ENCODE results near the gene HHATL.

Gene HHATL

GRCh38 chr3:42684632-42685362 is 17.8 kb downstream of the HHATL start:
- peaks cover 3% of the 10 kb centered on the region for H3K4me1 ChIP-seq (ENCODE audit: control insufficient read depth, low read depth, low read length)
- no peak overlapping the region for H3K9ac ChIP-seq (ENCODE audit: low read length)
- no peak overlapping the region for H3K4me3 ChIP-seq (ENCODE audit: low read length)
- H3K9me3 ChIP-seq (ENCODE audit: control insufficient read depth, low read depth, low read length): no peaks in the 10 kb centered on the region
- no peaks in the 10 kb centered on the region for H3K36me3 ChIP-seq (ENCODE audit: control insufficient read depth, low read depth, low read length)
- no peaks in the 10 kb centered on the region for H3K27me3 ChIP-seq (ENCODE audit: control insufficient read depth, insufficient read depth, low read length)
- H3K27ac ChIP-seq (ENCODE audit: low read length): no peak overlapping the region

GRCh38 chr3:42683875-42684598 is 18.6 kb downstream of the HHATL start:
- Histone ChIP-seq H3K36me3 (ENCODE audit: control insufficient read depth, low read depth, low read length) (no peaks in the 10 kb centered on the region), H3K9me3 (ENCODE audit: control insufficient read depth, low read depth, low read length) (no peaks in the 10 kb centered on the region), H3K9ac (ENCODE audit: low read length) (no peak overlapping the region), H3K4me3 (ENCODE audit: low read length) (no peak overlapping the region), H3K4me1 (ENCODE audit: control insufficient read depth, low read depth, low read length) (no peaks in the 10 kb centered on the region), H3K27me3 (ENCODE audit: control insufficient read depth, insufficient read depth, low read length) (no peaks in the 10 kb centered on the region), H3K27ac (ENCODE audit: low read length) (no peak overlapping the region)

DNA sequence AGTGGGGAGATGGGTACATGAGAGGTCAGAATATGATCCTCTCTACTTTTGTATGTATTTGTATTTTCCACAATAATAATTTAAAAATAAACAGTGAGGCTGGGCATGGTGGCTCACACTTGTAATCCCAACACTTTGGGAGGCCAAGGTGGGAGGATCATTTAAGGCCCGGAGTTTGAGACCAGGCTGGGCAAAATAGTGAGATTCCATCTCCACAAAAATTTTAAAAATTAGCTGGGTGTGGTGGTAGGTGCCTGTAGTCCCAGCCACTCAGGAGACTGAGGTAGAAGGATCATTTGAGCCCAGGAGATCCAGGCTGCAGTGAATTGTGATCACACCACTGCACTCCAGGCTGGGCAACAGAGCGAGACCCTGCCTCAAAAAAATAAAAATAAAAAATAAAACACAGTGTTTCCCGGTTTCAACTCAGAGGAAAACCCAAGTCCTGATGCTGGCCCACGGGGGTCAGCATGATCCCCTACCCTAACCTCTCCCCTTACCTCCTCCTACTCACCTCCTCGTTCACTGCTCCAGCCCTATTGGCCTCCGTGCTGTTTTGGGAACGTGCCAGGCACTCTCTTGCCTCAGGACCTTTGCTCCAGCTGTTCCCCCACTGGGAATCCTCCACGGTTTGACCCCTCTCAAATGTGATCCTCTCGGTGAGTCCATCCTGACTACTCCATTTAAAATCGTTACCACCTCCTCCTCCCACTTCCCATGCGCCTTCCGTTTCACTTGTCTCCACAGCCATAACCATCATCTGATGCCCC is 20.1 kb downstream of the HHATL start:
- no peak overlapping the region for H3K27ac ChIP-seq (ENCODE audit: low read length)

DNA sequence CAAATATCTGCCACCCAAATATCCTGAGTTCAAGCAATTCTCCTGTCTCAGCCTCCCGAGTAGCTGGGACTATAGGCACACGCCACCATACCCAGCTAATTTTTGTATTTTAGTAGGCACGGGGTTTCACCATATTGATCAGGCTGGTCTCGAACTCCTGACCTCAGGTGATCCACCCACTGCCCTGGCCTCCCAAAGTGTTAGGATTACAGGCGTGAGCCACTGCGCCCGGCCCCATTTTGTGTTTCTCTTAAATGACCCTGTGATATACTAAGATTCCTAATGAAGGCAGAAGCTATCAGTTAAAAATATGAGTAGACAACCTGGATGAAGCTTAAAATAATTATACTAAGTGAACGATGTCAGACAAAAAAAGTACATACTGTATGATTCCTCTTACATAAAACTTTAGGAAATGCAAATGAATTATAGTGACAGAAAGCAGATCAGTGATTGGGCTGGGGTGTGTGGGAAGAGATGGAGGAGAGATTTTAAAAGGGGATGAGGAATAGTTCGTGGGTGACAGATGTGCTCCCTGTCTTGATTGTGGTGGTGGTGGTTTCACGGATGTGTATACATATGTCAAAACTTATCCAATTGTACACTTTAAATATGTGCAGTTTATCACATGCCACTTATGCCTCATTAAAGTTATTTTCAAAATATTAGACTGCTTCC is 21.1 kb downstream of the HHATL start:
- Histone ChIP-seq H3K9ac (ENCODE audit: low read length) (no peak overlapping the region), H3K27me3 (ENCODE audit: control insufficient read depth, insufficient read depth, low read length) (no peaks in the 10 kb centered on the region), H3K4me1 (ENCODE audit: control insufficient read depth, low read depth, low read length) (peaks cover 5% of the 10 kb centered on the region), H3K27ac (ENCODE audit: low read length) (no peak overlapping the region), H3K36me3 (ENCODE audit: control insufficient read depth, low read depth, low read length) (no peaks in the 10 kb centered on the region), H3K4me3 (ENCODE audit: low read length) (no peak overlapping the region), H3K9me3 (ENCODE audit: control insufficient read depth, low read depth, low read length) (no peaks in the 10 kb centered on the region)

More for the DNA sequence above, 20.1 kb downstream of the HHATL start:
- Histone ChIP-seq H3K27me3 (ENCODE audit: control insufficient read depth, insufficient read depth, low read length) (no peaks in the 10 kb centered on the region), H3K4me1 (ENCODE audit: control insufficient read depth, low read depth, low read length) (peaks cover 5% of the 10 kb centered on the region), H3K36me3 (ENCODE audit: control insufficient read depth, low read depth, low read length) (no peaks in the 10 kb centered on the region), H3K9ac (ENCODE audit: low read length) (no peak overlapping the region), H3K9me3 (ENCODE audit: control insufficient read depth, low read depth, low read length) (no peaks in the 10 kb centered on the region), H3K4me3 (ENCODE audit: low read length) (no peak overlapping the region)

DNA sequence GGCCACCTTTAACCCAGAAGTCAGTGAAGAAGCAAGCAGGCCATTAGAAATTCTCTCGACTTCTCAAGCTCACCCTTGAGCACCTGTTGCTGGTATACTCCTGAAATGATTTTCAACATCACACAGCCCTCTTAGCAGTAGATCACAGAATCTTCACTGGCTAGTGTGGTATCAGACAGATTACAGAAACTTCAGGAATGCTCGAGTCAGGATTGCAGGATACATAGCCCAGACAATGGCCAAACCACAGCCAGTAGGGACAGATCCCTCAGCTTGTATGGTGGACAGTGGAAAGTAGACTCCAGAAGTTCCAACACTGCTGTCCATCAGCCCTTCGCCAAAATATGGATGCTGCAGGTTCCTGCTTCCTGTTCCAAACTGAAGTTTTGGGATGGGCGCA is 21.8 kb downstream of the HHATL start:
- Histone ChIP-seq H3K27me3 (ENCODE audit: control insufficient read depth, insufficient read depth, low read length) (no peaks in the 10 kb centered on the region), H3K9me3 (ENCODE audit: control insufficient read depth, low read depth, low read length) (peaks cover 3% of the 10 kb centered on the region), H3K9ac (ENCODE audit: low read length) (no peak overlapping the region)

DNA sequence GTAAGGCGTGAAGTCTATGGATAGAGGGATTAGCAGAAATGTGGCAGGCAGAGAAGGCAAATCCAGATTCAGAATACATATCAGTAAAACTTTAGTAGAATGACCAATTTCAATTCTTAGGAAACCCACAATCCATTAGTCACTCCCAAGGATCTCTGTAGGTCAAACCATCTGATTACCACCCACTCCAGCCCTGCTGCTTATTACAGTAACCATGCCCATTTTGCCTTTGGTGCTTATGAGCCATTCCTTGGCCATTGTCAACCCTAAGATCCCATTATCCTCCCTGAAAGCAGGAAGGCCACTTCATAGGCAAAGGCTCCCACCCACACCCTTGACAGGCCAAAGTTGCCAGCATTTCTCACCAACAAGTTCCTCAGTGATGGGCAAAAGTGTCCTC is 22.3 kb downstream of the HHATL start:
- Histone ChIP-seq H3K36me3 (ENCODE audit: control insufficient read depth, low read depth, low read length) (no peaks in the 10 kb centered on the region), H3K4me3 (ENCODE audit: low read length) (no peak overlapping the region), H3K27ac (ENCODE audit: low read length) (no peak overlapping the region), H3K4me1 (ENCODE audit: control insufficient read depth, low read depth, low read length) (peaks cover 5% of the 10 kb centered on the region), H3K9me3 (ENCODE audit: control insufficient read depth, low read depth, low read length) (peaks cover 3% of the 10 kb centered on the region), H3K27me3 (ENCODE audit: control insufficient read depth, insufficient read depth, low read length) (no peaks in the 10 kb centered on the region), H3K9ac (ENCODE audit: low read length) (no peak overlapping the region)

More for the DNA sequence above, 21.8 kb downstream of the HHATL start:
- peaks cover 5% of the 10 kb centered on the region for H3K4me1 ChIP-seq (ENCODE audit: control insufficient read depth, low read depth, low read length)
- H3K4me3 ChIP-seq (ENCODE audit: low read length): no peak overlapping the region
- H3K36me3 ChIP-seq (ENCODE audit: control insufficient read depth, low read depth, low read length): no peaks in the 10 kb centered on the region
- H3K27ac ChIP-seq (ENCODE audit: low read length): no peak overlapping the region

- Histone ChIP-seq H3K36me3 (ENCODE audit: control insufficient read depth, low read depth, low read length) (no peaks in the 10 kb centered on the region), H3K9me3 (ENCODE audit: control insufficient read depth, low read depth, low read length) (peaks cover 3% of the 10 kb centered on the region), H3K27me3 (ENCODE audit: control insufficient read depth, insufficient read depth, low read length) (no peaks in the 10 kb centered on the region), H3K27ac (ENCODE audit: low read length) (no peak overlapping the region), H3K9ac (ENCODE audit: low read length) (no peak overlapping the region), H3K4me1 (ENCODE audit: control insufficient read depth, low read depth, low read length) (peaks cover 5% of the 10 kb centered on the region), H3K4me3 (ENCODE audit: low read length) (no peak overlapping the region)
These were observed 24.2 kb downstream of the HHATL start for GRCh38 chr3:42678447-42678846.

GRCh38 chr3:42675909-42676308 is 26.7 kb downstream of the HHATL start:
- Histone ChIP-seq H3K4me1 (ENCODE audit: control insufficient read depth, low read depth, low read length) (peaks cover 5% of the 10 kb centered on the region), H3K4me3 (ENCODE audit: low read length) (no peak overlapping the region), H3K36me3 (ENCODE audit: control insufficient read depth, low read depth, low read length) (no peaks in the 10 kb centered on the region), H3K27ac (ENCODE audit: low read length) (no peak overlapping the region), H3K27me3 (ENCODE audit: control insufficient read depth, insufficient read depth, low read length) (no peaks in the 10 kb centered on the region), H3K9ac (ENCODE audit: low read length) (no peak overlapping the region), H3K9me3 (ENCODE audit: control insufficient read depth, low read depth, low read length) (peaks cover 3% of the 10 kb centered on the region)

GRCh38 chr3:42674146-42674545 is 28.5 kb downstream of the HHATL start:
- H3K4me3 ChIP-seq (ENCODE audit: low read length): no peak overlapping the region
- H3K4me1 ChIP-seq (ENCODE audit: control insufficient read depth, low read depth, low read length): peaks cover 5% of the 10 kb centered on the region
- no peaks in the 10 kb centered on the region for H3K36me3 ChIP-seq (ENCODE audit: control insufficient read depth, low read depth, low read length)
- H3K27ac ChIP-seq (ENCODE audit: low read length): no peak overlapping the region
- H3K9ac ChIP-seq (ENCODE audit: low read length): no peak overlapping the region
- peaks cover 3% of the 10 kb centered on the region for H3K9me3 ChIP-seq (ENCODE audit: control insufficient read depth, low read depth, low read length)
- no peaks in the 10 kb centered on the region for H3K27me3 ChIP-seq (ENCODE audit: control insufficient read depth, insufficient read depth, low read length)

DNA sequence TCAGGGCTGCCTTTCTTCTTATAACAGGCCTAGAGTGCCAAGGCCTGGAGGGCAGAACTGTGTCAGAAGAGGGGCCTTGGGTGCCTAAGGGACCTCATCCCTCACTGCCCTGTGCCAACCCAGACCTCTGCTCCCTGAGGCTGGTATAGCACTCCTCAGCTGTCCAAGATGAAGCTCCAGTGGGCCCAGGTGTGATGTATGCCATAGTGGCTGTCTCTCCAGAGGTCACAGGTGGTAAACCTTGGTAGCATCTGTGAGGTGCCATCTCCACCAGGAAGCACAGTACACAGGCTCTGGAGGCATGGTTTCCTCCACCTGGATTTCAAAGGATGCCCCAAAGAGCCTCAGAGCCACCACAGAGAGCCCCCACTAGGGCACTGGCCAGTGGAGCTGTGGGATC is 29.5 kb downstream of the HHATL start:
- no peak overlapping the region for H3K27ac ChIP-seq (ENCODE audit: low read length)
- H3K9me3 ChIP-seq (ENCODE audit: control insufficient read depth, low read depth, low read length): peaks cover 3% of the 10 kb centered on the region
- no peaks in the 10 kb centered on the region for H3K36me3 ChIP-seq (ENCODE audit: control insufficient read depth, low read depth, low read length)
- no peak overlapping the region for H3K9ac ChIP-seq (ENCODE audit: low read length)
- H3K4me1 ChIP-seq (ENCODE audit: control insufficient read depth, low read depth, low read length): no peaks in the 10 kb centered on the region
- H3K4me3 ChIP-seq (ENCODE audit: low read length): no peak overlapping the region
- H3K27me3 ChIP-seq (ENCODE audit: control insufficient read depth, insufficient read depth, low read length): no peaks in the 10 kb centered on the region

GRCh38 chr3:42672515-42672914 is 30.1 kb downstream of the HHATL start:
- Histone ChIP-seq H3K9ac (ENCODE audit: low read length) (no peak overlapping the region), H3K27me3 (ENCODE audit: control insufficient read depth, insufficient read depth, low read length) (no peaks in the 10 kb centered on the region)

More at GRCh38 chr3:42672515-42672914, 30.1 kb downstream of the HHATL start:
- H3K27ac ChIP-seq (ENCODE audit: low read length): no peak overlapping the region
- H3K4me3 ChIP-seq (ENCODE audit: low read length): no peak overlapping the region
- no peaks in the 10 kb centered on the region for H3K36me3 ChIP-seq (ENCODE audit: control insufficient read depth, low read depth, low read length)
- no peaks in the 10 kb centered on the region for H3K4me1 ChIP-seq (ENCODE audit: control insufficient read depth, low read depth, low read length)
- H3K9me3 ChIP-seq (ENCODE audit: control insufficient read depth, low read depth, low read length): peaks cover 3% of the 10 kb centered on the region
